Measurements from ENCODE around the gene CDT1.
"Not testable (repeated sequence)": the region's sequence is repeated elsewhere in the genome, so short reads cannot be mapped to it uniquely, and the experiment has no call there.

The CDT1 gene

GRCh38 chr16:88767546-88768070, 36.0 kb upstream of the CDT1 start:
- no peak for DNase-seq (ENCODE audit: extremely low spot score, insufficient read length, low read depth)
- FAIRE-seq = no peak

- FAIRE-seq (no peak), DNase-seq (ENCODE audit: extremely low spot score, insufficient read length, low read depth) (no peak)
Observed at GRCh38 chr16:88768071-88768783, 35.4 kb upstream of the CDT1 start.

- FAIRE-seq (peak; percentile 65), DNase-seq (ENCODE audit: extremely low spot score, insufficient read length, low read depth) (no peak)
Observed at GRCh38 chr16:88769617-88770460, 33.8 kb upstream of the CDT1 start.

GRCh38 chr16:88770461-88771293, 32.9 kb upstream of the CDT1 start:
- FAIRE-seq = no peak
- DNase-seq (ENCODE audit: extremely low spot score, insufficient read length, low read depth) = no peak

GRCh38 chr16:88771294-88771772, 32.3 kb upstream of the CDT1 start:
- no peak for DNase-seq (ENCODE audit: extremely low spot score, insufficient read length, low read depth)
- no peak for FAIRE-seq

GRCh38 chr16:88771781-88772180, 31.8 kb upstream of the CDT1 start:
- not testable (repeated sequence) for FAIRE-seq; DNase-seq (ENCODE audit: extremely low spot score, insufficient read length, low read depth)

- DNase-seq (ENCODE audit: extremely low spot score, insufficient read length, low read depth) (no peak), FAIRE-seq (no peak)
Observed at GRCh38 chr16:88772871-88773811, 30.4 kb upstream of the CDT1 start.

GRCh38 chr16:88773812-88774291, 29.7 kb upstream of the CDT1 start:
- DNase-seq (ENCODE audit: extremely low spot score, insufficient read length, low read depth) (no peak), FAIRE-seq (no peak)

- DNase-seq (ENCODE audit: extremely low spot score, insufficient read length, low read depth) (no peak), FAIRE-seq (no peak)
Observed at GRCh38 chr16:88774544-88775393, 28.8 kb upstream of the CDT1 start.

GRCh38 chr16:88775825-88776224, 27.8 kb upstream of the CDT1 start:
- DNase-seq (ENCODE audit: extremely low spot score, insufficient read length, low read depth) = no peak

GRCh38 chr16:88777471-88778270, 25.9 kb upstream of the CDT1 start:
- FAIRE-seq (no peak), DNase-seq (ENCODE audit: extremely low spot score, insufficient read length, low read depth) (no peak)

More at GRCh38 chr16:88775825-88776224, 27.8 kb upstream of the CDT1 start:
- no peak for FAIRE-seq

GRCh38 chr16:88778271-88778525, 25.4 kb upstream of the CDT1 start:
- no peak for FAIRE-seq
- no peak for DNase-seq (ENCODE audit: extremely low spot score, insufficient read length, low read depth)

- FAIRE-seq = no peak
- no peak for DNase-seq (ENCODE audit: extremely low spot score, insufficient read length, low read depth)
Observed at GRCh38 chr16:88778541-88779065, 25.0 kb upstream of the CDT1 start.

- no peak for DNase-seq (ENCODE audit: extremely low spot score, insufficient read length, low read depth)
- FAIRE-seq = no peak
Observed at GRCh38 chr16:88779406-88780141, 24.0 kb upstream of the CDT1 start.

GRCh38 chr16:88780142-88781062, 23.2 kb upstream of the CDT1 start:
- FAIRE-seq = no peak
- no peak for DNase-seq (ENCODE audit: extremely low spot score, insufficient read length, low read depth)
